Endothelial cell of umbilical vein (primary cell): Measurements from ENCODE around the gene CFI. TPM values are rescaled to one million over a fixed set of nuclear protein-coding genes. Genes with fewer than 3 reads are reported as not detected.

ENCODE experiments used
- BruUV-seq: library from RNA; stranded (reverse); fragments of 400-500 nt; replicated peaks from 2 replicates; lab custom pipeline; 2021; lab: Mats Ljungman, UMichigan
- CTCF ChIA-PET: fragments of 300-600, 350-600 bp; sonication (Branson Sonifier 250); formaldehyde crosslinking; loops from one replicate; lab custom pipeline; 2021; ENCODE audit warnings: antibody characterized with exemption, inconsistent platforms; lab: Charles Lee
- POLR2A ChIA-PET: fragments of 300-600, 350-600 bp; sonication (Branson Sonifier 250); formaldehyde crosslinking; loops from one replicate; lab custom pipeline; 2021; ENCODE audit warnings: antibody characterized with exemption, inconsistent platforms; lab: Charles Lee
- DNase-seq: peaks from one replicate; pipeline ENCODE4 v3.0.0-alpha.2; 2011; ENCODE audit warnings: low read depth, low spot score
- FAIRE-seq: peaks from 2 replicates; lab custom pipeline; 2011; peaks lifted over from hg19 to GRCh38; lab: Jason Lieb, UNC
- H2AFZ ChIP-seq: 2 replicates; pipeline ENCODE4 v1.6.0; 2012; ENCODE audit warnings: low read depth, low read length, control low read depth, inconsistent platforms
- H3K27ac ChIP-seq: 2 replicates; pipeline ENCODE4 v1.5.1; 2011; ENCODE audit warnings: low read depth, mild to moderate bottlenecking, control low read depth, low read length, moderate library complexity; ENCODE audit not compliant: insufficient read depth
- H3K27me3 ChIP-seq, 2 experiments: 2 replicates each; pipeline versions ENCODE4 v1.6.0 to v1.6.1; 2011; ENCODE audit warnings: low read length in 2 of 2, mixed read lengths in 1 of 2; ENCODE audit not compliant: control insufficient read depth in 2 of 2, insufficient read depth in 2 of 2
- H3K36me3 ChIP-seq, 2 experiments: 2 replicates in 1 of 2; 3 replicates in 1 of 2; pipeline ENCODE4 v1.5.1; 2011; ENCODE audit warnings: low read length in 2 of 2, mild to moderate bottlenecking in 1 of 2, moderate library complexity in 1 of 2; ENCODE audit not compliant: control insufficient read depth in 2 of 2, insufficient read depth in 2 of 2; ENCODE audit errors: extremely low read depth in 1 of 2
- H3K4me1 ChIP-seq: 3 replicates; pipeline ENCODE4 v1.5.1; 2011; ENCODE audit warnings: mild to moderate bottlenecking, low read length; ENCODE audit not compliant: control insufficient read depth, insufficient read depth; ENCODE audit errors: extremely low read depth
- H3K4me2 ChIP-seq: 2 replicates; pipeline ENCODE4 v1.6.1; 2011; ENCODE audit warnings: low read length, control low read depth, mixed read lengths; ENCODE audit not compliant: insufficient read depth
- H3K4me3 ChIP-seq, 3 experiments: fragments of 200-600 bp in 1 of 3; sonication (generic), shearing (Covaris generic) in 1 of 3; replicated peaks in 1 of 3; 2 replicates each; pipeline ENCODE4 v1.5.1; 2011 to 2016; ENCODE audit warnings: control low read depth in 3 of 3, low read length in 3 of 3, mild to moderate bottlenecking in 2 of 3, inconsistent platforms in 1 of 3, low read depth in 1 of 3, moderate library complexity in 1 of 3; ENCODE audit not compliant: insufficient read depth in 1 of 3
- H3K79me2 ChIP-seq: 2 replicates; pipeline ENCODE4 v1.6.0; 2012; ENCODE audit warnings: low read length, inconsistent platforms; ENCODE audit not compliant: control insufficient read depth, insufficient read depth
- H3K9ac ChIP-seq: replicated peaks from 2 replicates; pipeline ENCODE3; 2011; ENCODE audit warnings: low read length, control low read depth; ENCODE audit not compliant: insufficient read depth; ENCODE audit errors: extremely low read depth
- H3K9me1 ChIP-seq: replicated peaks from 3 replicates; pipeline ENCODE4 v1.6.0; 2011; ENCODE audit warnings: mild to moderate bottlenecking, low read length; ENCODE audit not compliant: control insufficient read depth, insufficient read depth; ENCODE audit errors: extremely low read depth
- H3K9me3 ChIP-seq: replicated peaks from 2 replicates; pipeline ENCODE4 v1.5.1; 2012; ENCODE audit warnings: low read length, inconsistent platforms; ENCODE audit not compliant: control insufficient read depth, insufficient read depth
- H4K20me1 ChIP-seq: replicated peaks from 2 replicates; pipeline ENCODE3; 2011; ENCODE audit warnings: mild to moderate bottlenecking, low read length; ENCODE audit not compliant: control insufficient read depth, insufficient read depth; ENCODE audit errors: extremely low read depth
- EZH2 ChIP-seq: IDR thresholded peaks from 2 replicates; pipeline ENCODE4 v1.6.1; 2012; ENCODE audit warnings: borderline replicate concordance, low read depth, mild to moderate bottlenecking, moderate library complexity, low read length, inconsistent platforms; ENCODE audit not compliant: severe bottlenecking
- FOS ChIP-seq: IDR thresholded peaks from 2 replicates; pipeline ENCODE4 v1.6.1; 2011; ENCODE audit warnings: mild to moderate bottlenecking, low read length, moderate library complexity, borderline replicate concordance; ENCODE audit not compliant: insufficient read depth
- GATA2 ChIP-seq: IDR thresholded peaks from 2 replicates; pipeline ENCODE4 v1.7.0; 2011; ENCODE audit warnings: low read depth, mild to moderate bottlenecking, moderate library complexity, mixed read lengths, low read length; ENCODE audit not compliant: insufficient read length, insufficient read depth
- JUN ChIP-seq: IDR thresholded peaks from 2 replicates; pipeline ENCODE4 v1.6.1; 2011; ENCODE audit warnings: borderline replicate concordance, low read depth; ENCODE audit not compliant: insufficient read length, insufficient read depth
- MYC ChIP-seq: IDR thresholded peaks from one replicate; pipeline ENCODE4 v1.6.1; 2011; ENCODE audit warnings: mild to moderate bottlenecking, low read depth, low read length
- POLR2A ChIP-seq: IDR thresholded peaks from 2 replicates; pipeline ENCODE4 v1.6.1; 2012; ENCODE audit warnings: low read depth, mild to moderate bottlenecking, control low read depth, low read length
- POLR2AphosphoS5 ChIP-seq: IDR thresholded peaks from 2 replicates; pipeline ENCODE4 v1.6.1; 2012; ENCODE audit warnings: low read depth, mild to moderate bottlenecking, control low read depth, low read length, moderate library complexity; ENCODE audit not compliant: insufficient read depth
- dilution Hi-C: fragments of 300-500 bp; cut with MboI; formaldehyde crosslinking; loops from one replicate; pipeline ENCODE4 v1.15.0; 2019; ENCODE audit warnings: low sequenced_read_pairs; ENCODE audit not compliant: extremely low pct_ligation_motif_present
- intact Hi-C: fragments of 100-400 bp; cut with micrococcal nuclease; formaldehyde crosslinking; loops from one replicate; pipeline ENCODE4 v1.10.0; 2022
- polyA plus RNA-seq, 4 experiments: library from polyadenylated mRNA; depleted of rRNA in 3 of 4; stranded (reverse) in 3 of 4; unstranded in 1 of 4; fragments of >200 nt; gene quantifications; 2 replicates each; pipeline versions ENCODE4 v1.2.1 to v1.2.3, GENCODE V29; 2011 to 2012; ENCODE audit warnings: missing spikeins in 1 of 4
- total RNA-seq: library from RNA; stranded (reverse); gene quantifications from 2 replicates; pipeline ENCODE4 v1.2.3, GENCODE V29; 2021
- TF ChIP-seq, protein P1 (sequence below), 2 donors: IDR thresholded peaks; 1 replicate in 1 of 2; 2 replicates in 1 of 2; pipeline ENCODE4 v1.5.1; 2011; ENCODE audit warnings: low read length in 2 of 2, mild to moderate bottlenecking in 2 of 2, moderate library complexity in 2 of 2, control low read depth in 1 of 2, inconsistent platforms in 1 of 2, low read depth in 1 of 2; ENCODE audit not compliant: insufficient read depth in 1 of 2; ENCODE audit errors: extremely low read depth in 1 of 2
- TF ChIP-seq, protein P2 (sequence below): IDR thresholded peaks from 2 replicates; pipeline ENCODE4 v1.6.1; 2011; ENCODE audit not compliant: insufficient read depth, insufficient read length

Gene CFI
- total and polyA plus RNA-seq, 2 donors (not counting 3 experiments of a cell fraction or from before 2014, with no cell fraction given), result 10.0 to 21.4 TPM

DNA sequence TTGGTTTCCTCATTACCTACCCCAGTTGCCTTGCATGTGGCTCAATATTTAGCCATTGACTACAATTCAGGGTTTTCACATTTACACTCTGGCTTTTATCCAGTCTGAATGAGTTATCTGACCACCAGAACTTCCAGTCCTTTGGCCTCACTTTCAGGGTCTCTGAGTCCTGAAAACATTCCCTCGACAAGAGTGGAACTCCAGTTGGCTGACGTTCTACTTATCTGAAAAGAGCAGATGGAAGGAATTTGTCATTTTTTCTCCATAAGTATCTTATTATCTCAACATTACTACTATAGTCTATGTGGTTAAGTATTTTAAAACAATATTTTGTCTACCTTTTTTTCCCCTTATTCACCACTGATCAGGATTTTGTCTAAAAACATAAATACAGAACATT is 93.4 kb downstream of the CFI start:
- Histone ChIP-seq H4K20me1 (no peaks in the 10 kb centered on the region), H3K9me3 (no peaks in the 10 kb centered on the region), H3K4me2 (no peak overlapping the region), H3K27me3 (no peaks in the 10 kb centered on the region), H3K27ac (no peak overlapping the region), H3K4me1 (peaks cover 6% of the 10 kb centered on the region), H2AFZ (no peak overlapping the region), H3K4me3 (no peak overlapping the region), H3K9me1 (no peaks in the 10 kb centered on the region), H3K79me2 (no peaks in the 10 kb centered on the region), H3K36me3 (no peaks in the 10 kb centered on the region), H3K9ac (no peak overlapping the region)
- BruUV-seq, result no TSS peak
- intact Hi-C loops (no loop called here), dilution Hi-C loops (no loop called here)
- FAIRE-seq, result no peak
- POLR2A ChIA-PET, result no interaction called here
- TF ChIP-seq POLR2A (no peak), GATA2 (no peak), POLR2AphosphoS5 (no peak), JUN (no peak), EZH2 (no peak), FOS (no peak), MYC (no peak)
- TF ChIP-seq, protein P1, sequence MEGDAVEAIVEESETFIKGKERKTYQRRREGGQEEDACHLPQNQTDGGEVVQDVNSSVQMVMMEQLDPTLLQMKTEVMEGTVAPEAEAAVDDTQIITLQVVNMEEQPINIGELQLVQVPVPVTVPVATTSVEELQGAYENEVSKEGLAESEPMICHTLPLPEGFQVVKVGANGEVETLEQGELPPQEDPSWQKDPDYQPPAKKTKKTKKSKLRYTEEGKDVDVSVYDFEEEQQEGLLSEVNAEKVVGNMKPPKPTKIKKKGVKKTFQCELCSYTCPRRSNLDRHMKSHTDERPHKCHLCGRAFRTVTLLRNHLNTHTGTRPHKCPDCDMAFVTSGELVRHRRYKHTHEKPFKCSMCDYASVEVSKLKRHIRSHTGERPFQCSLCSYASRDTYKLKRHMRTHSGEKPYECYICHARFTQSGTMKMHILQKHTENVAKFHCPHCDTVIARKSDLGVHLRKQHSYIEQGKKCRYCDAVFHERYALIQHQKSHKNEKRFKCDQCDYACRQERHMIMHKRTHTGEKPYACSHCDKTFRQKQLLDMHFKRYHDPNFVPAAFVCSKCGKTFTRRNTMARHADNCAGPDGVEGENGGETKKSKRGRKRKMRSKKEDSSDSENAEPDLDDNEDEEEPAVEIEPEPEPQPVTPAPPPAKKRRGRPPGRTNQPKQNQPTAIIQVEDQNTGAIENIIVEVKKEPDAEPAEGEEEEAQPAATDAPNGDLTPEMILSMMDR (IDR thresholded peaks at IDR 0.05; ENCODE audit: extremely low read depth in 1 of 2, insufficient read depth in 1 of 2, low read depth in 1 of 2, low read length in 2 of 2), result no peak
- TF ChIP-seq, protein P2, sequence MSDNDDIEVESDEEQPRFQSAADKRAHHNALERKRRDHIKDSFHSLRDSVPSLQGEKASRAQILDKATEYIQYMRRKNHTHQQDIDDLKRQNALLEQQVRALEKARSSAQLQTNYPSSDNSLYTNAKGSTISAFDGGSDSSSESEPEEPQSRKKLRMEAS, result no peak
- peak; percentile 16 for DNase-seq
- CTCF ChIA-PET, result interaction anchor here (0.5 kb wide), 1 partner anchor 265 kb away, joined by 3 read pairs; no protein-coding TSS in a partner anchor
